Activated naive CD8-positive, alpha-beta T cell treated with anti-CD3 and anti-CD28 coated beads, Interleukin-2, amount 10 ng/mL, durations not matched to agents 7 days and 5 days (primary cell): ENCODE results near the gene LRSAM1. TPM values are rescaled to one million over a fixed set of nuclear protein-coding genes. Genes with fewer than 3 reads are reported as not detected.

ENCODE experiments used
- ATAC-seq: fragments of 150-1000 bp; cut with Tn5 transposase; one replicate; pipeline ENCODE4 v1.10.0; 2021; ENCODE audit warnings: low read depth, moderate library complexity
- POLR2A ChIA-PET: fragments of 350-600 bp; sonication (Branson Sonifier 250); formaldehyde crosslinking; loops from one replicate; lab custom pipeline; 2021; ENCODE audit warnings: antibody characterized with exemption; lab: Charles Lee
- DNase-seq: peaks from one replicate; pipeline ENCODE4 v3.0.0; 2021
- H3K27ac Mint-ChIP-seq: one replicate; pipeline ENCODE4 v1.8.0; 2022; ENCODE audit warnings: mild to moderate bottlenecking, mixed read lengths
- H3K27me3 Mint-ChIP-seq: one replicate; pipeline ENCODE4 v1.8.0; 2022; ENCODE audit warnings: mild to moderate bottlenecking, moderate library complexity, mixed read lengths
- H3K36me3 Mint-ChIP-seq: one replicate; pipeline ENCODE4 v1.8.0; 2021; ENCODE audit warnings: mild to moderate bottlenecking, mixed read lengths
- H3K4me1 Mint-ChIP-seq: one replicate; pipeline ENCODE4 v1.8.0; 2021; ENCODE audit warnings: mixed read lengths
- H3K4me3 Mint-ChIP-seq: one replicate; pipeline ENCODE4 v1.8.0; 2022; ENCODE audit warnings: mild to moderate bottlenecking, moderate library complexity, mixed read lengths
- H3K9me3 Mint-ChIP-seq: one replicate; pipeline ENCODE4 v1.8.0; 2021; ENCODE audit warnings: mixed read lengths
- total RNA-seq, 2 experiments: library from RNA; stranded (reverse); gene quantifications; one replicate each; pipeline ENCODE4 v1.2.3, GENCODE V29; 2021

Gene LRSAM1
- total RNA-seq, 2 experiments from 2014 or later: 22.4 to 25.5 TPM

GRCh38 chr9:127418037-127418471 is 33.3 kb upstream of the LRSAM1 start:
- ATAC-seq (peak; percentile 79), DNase-seq (peak; percentile 60)
- H3K4me3 Mint-ChIP-seq: no peak overlapping the region
- H3K9me3 Mint-ChIP-seq: no peaks in the 10 kb centered on the region
- H3K27ac Mint-ChIP-seq: no peak overlapping the region
- peaks cover 15% of the 10 kb centered on the region for H3K27me3 Mint-ChIP-seq
- no peaks in the 10 kb centered on the region for H3K36me3 Mint-ChIP-seq
- H3K4me1 Mint-ChIP-seq: peaks cover 5% of the 10 kb centered on the region
- POLR2A ChIA-PET: interaction anchor here (1.3 kb wide), 1 partner anchor 33 kb away, joined by 3 read pairs; no protein-coding TSS in a partner anchor

GRCh38 chr9:127419348-127419747 is 32.0 kb upstream of the LRSAM1 start:
- ATAC-seq (no peak), DNase-seq (no peak)
- Mint-ChIP-seq H3K27ac (no peak overlapping the region), H3K4me3 (no peak overlapping the region), H3K4me1 (peaks cover 6% of the 10 kb centered on the region), H3K9me3 (no peaks in the 10 kb centered on the region), H3K36me3 (peaks cover 2% of the 10 kb centered on the region), H3K27me3 (peaks cover 13% of the 10 kb centered on the region)
- POLR2A ChIA-PET: no interaction called here

DNA sequence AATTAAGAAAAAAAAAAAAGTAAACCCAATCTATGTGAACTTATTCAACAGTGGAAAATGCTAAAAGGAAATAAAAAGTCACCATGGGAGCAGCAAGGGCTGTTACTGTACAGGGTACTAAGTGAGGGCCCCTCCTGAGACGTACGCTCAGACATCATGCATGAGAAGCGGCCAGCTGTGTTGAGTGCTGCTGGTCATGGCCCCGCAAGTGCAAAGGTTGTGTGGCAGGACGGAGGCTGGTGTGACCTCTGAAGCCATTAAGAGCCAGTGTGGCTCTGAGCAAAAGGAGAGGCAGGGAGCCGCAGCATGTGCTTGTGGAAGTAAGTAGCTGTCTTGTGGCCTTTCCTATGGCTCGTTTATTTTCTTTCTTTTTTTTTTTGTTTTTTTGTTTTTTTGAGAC is 30.3 kb upstream of the LRSAM1 start:
- peaks cover 6% of the 10 kb centered on the region for H3K27me3 Mint-ChIP-seq
- H3K36me3 Mint-ChIP-seq: peaks cover 4% of the 10 kb centered on the region
- POLR2A ChIA-PET: interaction anchor here (0.7 to 5.4 kb wide), 3 partner anchors 30 to 1690 kb away, joined by 3 to 53 read pairs (median 8); partner anchors contain the start of genes CRAT, LRSAM1 and RPL12
- H3K4me1 Mint-ChIP-seq: peaks cover 17% of the 10 kb centered on the region
- no peak overlapping the region for H3K4me3 Mint-ChIP-seq
- no peak for ATAC-seq
- no peaks in the 10 kb centered on the region for H3K9me3 Mint-ChIP-seq
- no peak for DNase-seq
- H3K27ac Mint-ChIP-seq: no peak overlapping the region

DNA sequence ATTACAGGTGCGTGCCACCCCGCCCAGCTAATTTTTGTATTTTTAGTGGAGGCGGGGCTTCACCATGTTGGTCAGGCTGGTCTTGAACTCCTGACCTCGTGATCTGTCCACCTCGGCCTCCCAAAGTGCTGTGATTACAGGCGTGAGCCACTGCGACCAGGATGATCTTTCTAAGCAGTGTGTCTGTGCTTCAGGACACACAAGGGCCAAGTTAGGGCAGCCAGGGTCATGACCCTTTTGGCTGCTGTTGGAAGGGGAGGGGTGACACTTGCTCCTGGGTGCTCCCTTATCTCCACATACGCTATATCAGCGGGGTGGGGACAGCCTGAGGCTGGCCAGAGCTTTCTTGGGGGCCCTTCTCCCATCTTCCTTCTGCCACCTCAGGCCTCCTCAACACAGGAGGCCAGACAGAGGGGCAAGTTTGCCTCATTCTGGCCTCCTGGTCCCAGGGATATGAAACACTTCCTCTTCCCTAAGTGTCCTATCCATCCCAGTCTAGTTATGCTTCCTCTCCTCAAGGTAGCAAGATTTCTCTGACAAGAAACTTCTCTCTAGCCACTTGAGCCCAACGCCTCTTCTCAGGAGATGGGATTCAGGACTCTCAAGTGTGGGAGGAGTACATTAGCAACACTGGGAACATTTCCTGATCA is 29.1 kb upstream of the LRSAM1 start:
- DNase-seq (no peak), ATAC-seq (no peak)
- H3K4me1 Mint-ChIP-seq: peaks cover 25% of the 10 kb centered on the region
- H3K36me3 Mint-ChIP-seq: peaks cover 11% of the 10 kb centered on the region
- no peak overlapping the region for H3K27ac Mint-ChIP-seq
- H3K27me3 Mint-ChIP-seq: no peaks in the 10 kb centered on the region
- POLR2A ChIA-PET: interaction anchor here (5.4 kb wide), 1 partner anchor 28 kb away, joined by 53 read pairs; the partner anchor contains the start of genes LRSAM1 and RPL12
- H3K4me3 Mint-ChIP-seq: peak overlapping the region; percentile 98
- H3K9me3 Mint-ChIP-seq: no peaks in the 10 kb centered on the region

DNA sequence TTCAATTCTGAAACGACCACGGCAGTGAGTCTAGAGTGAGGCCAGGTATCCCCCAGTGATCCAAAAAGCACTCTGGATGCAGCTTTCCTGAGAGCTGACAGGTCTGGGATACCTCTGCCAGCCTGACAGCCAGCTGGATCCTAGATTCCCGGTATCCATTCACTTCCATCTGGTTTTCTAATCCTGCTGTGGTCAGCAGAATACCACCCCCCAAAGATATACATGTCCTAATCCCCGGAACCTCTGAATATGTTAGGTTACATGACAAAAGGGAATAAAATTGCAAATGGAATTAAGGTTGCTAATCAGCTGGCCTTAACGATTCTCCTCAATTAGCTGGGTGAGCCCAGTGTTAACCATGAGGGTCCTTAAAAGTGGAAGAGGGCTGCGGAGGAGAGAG is 28.5 kb upstream of the LRSAM1 start:
- Mint-ChIP-seq H3K9me3 (no peaks in the 10 kb centered on the region), H3K36me3 (peaks cover 12% of the 10 kb centered on the region), H3K27me3 (no peaks in the 10 kb centered on the region), H3K27ac (no peak overlapping the region), H3K4me1 (peaks cover 28% of the 10 kb centered on the region), H3K4me3 (peak overlapping the region; percentile 98)
- POLR2A ChIA-PET: interaction anchor here (1.0 to 5.4 kb wide), 3 partner anchors 26 to 32 kb away, joined by 3 to 53 read pairs (median 4); partner anchors contain the start of genes LRSAM1, RPL12 and SLC2A8
- ATAC-seq: no peak
- DNase-seq: no peak

DNA sequence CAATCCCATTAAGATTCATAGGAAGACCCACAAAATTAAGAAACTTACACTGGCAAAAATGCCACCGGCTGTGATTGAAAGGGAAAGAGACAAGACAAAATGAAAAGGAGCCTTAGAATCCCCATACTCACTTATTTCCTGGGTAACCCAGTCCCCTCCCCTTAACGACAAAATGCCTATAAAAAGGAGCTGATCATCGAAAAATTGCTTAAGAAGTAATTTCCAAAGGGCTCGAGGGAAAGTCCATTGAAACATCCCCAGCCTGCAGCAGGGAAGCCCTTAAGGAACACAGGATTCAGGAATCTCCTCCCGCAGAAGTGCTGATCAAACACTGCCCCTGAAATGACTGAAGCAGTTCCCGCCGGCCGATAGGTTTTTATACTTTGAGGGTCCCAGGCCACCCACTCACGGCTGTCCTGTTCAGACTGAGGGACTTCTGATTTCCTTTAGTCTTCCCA is 27.8 kb upstream of the LRSAM1 start:
- H3K4me3 Mint-ChIP-seq: peak overlapping the region; percentile 98
- H3K27ac Mint-ChIP-seq: peak overlapping the region; percentile 92
- H3K9me3 Mint-ChIP-seq: no peaks in the 10 kb centered on the region
- ATAC-seq (no peak), DNase-seq (no peak)
- H3K36me3 Mint-ChIP-seq: peaks cover 17% of the 10 kb centered on the region
- POLR2A ChIA-PET: interaction anchor here (0.9 to 5.4 kb wide), 8 partner anchors 17 to 292 kb away, joined by 3 to 53 read pairs (median 4); partner anchors contain the start of genes LRSAM1, PTRH1, RPL12 and SLC2A8
- no peaks in the 10 kb centered on the region for H3K27me3 Mint-ChIP-seq
- H3K4me1 Mint-ChIP-seq: peaks cover 32% of the 10 kb centered on the region

DNA sequence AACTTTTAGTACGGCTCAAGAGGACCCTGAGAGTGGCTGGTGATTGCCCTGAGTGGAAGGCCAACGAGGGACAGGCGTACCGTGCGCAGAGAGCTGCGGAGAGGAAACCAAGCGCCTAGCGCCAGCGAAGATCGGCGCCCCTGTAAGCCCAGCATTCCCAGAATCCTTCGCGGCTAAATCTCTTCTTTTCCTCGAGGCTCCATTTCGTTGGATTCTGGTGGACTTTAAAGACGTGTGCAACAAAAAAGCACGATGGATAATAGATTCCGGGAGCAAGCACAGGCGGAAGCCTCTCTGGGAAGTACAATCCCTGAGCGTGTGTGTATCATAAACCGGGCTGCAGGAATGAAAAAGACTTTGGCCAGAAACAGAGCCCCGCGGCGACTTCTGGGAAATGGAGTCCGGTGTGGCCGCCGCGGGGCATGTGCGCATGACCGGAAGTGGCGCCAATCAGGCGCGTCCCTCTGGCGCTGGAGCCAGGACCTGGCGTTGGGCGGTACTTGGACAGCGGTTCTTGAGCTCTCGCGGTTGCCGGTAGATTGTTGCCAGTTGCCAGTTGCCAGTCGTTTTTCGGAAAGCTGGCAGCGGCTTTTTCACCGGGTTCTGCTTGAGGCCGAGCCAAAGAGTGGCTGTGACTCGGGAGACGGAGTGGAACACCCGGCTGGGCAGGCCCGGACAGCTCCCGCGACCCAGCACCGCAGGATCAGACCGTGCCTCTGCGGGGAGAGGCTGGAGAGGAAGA is 27.2 kb upstream of the LRSAM1 start, which contains the start of gene ZNF79:
Gene ZNF79, plus strand, starts transcription at position 449 of the 742 bp plus-strand sequence. CDS start 406 bp downstream, outside the sequence.
- Mint-ChIP-seq H3K36me3 (peaks cover 18% of the 10 kb centered on the region), H3K9me3 (no peaks in the 10 kb centered on the region), H3K4me3 (peak within 1 kb of the TSS; percentile 98), H3K27me3 (no peaks in the 10 kb centered on the region), H3K4me1 (peaks cover 32% of the 10 kb centered on the region), H3K27ac (peak within 1 kb of the TSS; percentile 92)
- POLR2A ChIA-PET: interaction anchor here (0.8 to 5.4 kb wide), 11 partner anchors 11 to 292 kb away, joined by 3 to 53 read pairs (median 4); partner anchors contain the start of genes LRSAM1, PTRH1, RPL12 and SLC2A8
- ATAC-seq (peak; percentile 89), DNase-seq (peak; percentile 95)

DNA sequence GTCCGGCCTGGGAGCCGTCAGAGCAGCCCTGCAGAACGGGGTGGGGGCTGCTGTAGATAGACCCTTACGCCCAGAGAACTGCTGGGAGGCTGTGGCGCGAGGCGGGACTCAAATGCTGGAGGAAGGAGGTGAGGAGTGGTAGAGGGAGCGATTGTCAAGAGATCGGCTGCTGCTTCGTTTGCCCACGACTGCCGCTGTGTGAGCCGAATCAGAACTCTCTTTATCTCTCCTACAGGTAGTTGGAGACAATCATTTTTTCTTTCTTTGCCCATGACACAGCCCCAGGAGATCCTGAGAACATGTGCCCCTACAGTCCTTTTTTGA is 26.7 kb upstream of the LRSAM1 start:
- DNase-seq (no peak), ATAC-seq (peak; percentile 36)
- Mint-ChIP-seq H3K9me3 (no peaks in the 10 kb centered on the region), H3K27ac (peak overlapping the region; percentile 92), H3K4me1 (peaks cover 32% of the 10 kb centered on the region), H3K27me3 (no peaks in the 10 kb centered on the region), H3K4me3 (peak overlapping the region; percentile 98), H3K36me3 (peaks cover 18% of the 10 kb centered on the region)
- POLR2A ChIA-PET: interaction anchor here (0.8 to 5.4 kb wide), 8 partner anchors 12 to 201 kb away, joined by 3 to 53 read pairs (median 4); partner anchors contain the start of genes LRSAM1 and RPL12

DNA sequence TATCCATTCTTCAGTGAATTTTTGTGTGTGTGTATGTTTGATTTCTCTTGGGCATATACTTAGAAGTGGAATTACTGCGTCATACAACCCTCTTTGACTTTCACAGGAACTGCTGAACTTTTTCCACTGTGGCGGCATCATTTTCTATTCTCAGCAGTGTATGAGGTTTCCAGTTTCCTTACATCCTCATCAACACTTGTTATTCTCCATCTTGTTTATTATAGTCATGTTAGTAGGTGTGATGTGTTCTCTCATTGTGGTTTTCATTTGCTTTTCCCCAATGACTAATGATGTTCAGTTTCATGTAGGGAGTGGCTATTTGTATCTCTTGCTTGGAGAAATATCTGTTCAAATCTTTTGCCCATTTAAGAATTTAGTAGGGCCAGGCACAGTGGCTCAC is 24.6 kb upstream of the LRSAM1 start:
- Mint-ChIP-seq H3K36me3 (peaks cover 31% of the 10 kb centered on the region), H3K4me1 (peaks cover 32% of the 10 kb centered on the region), H3K9me3 (no peaks in the 10 kb centered on the region), H3K27me3 (no peaks in the 10 kb centered on the region), H3K4me3 (peak overlapping the region; percentile 98), H3K27ac (peak overlapping the region; percentile 56)
- DNase-seq (no peak), ATAC-seq (no peak)
- POLR2A ChIA-PET: interaction anchor here (0.6 kb wide), 1 partner anchor 565 kb away, joined by 3 read pairs; no protein-coding TSS in a partner anchor

DNA sequence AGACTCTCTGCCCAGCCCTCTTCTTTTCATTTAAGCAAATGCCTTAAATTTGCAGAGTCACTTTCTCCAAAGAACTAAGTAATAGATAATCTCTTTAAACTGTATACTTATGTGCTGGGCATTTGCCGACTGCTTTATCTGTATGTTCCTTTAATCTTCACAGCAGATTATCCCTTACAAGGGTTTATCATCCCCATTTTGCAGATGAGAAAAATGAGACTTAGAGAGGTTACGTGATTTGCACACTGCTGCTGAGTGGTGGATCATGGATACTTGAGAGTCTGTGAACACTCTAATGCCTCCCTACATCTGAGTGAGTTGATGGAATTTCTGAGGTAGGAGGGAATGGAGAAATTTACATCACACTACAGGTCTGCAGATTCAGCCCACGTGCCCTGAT is 23.0 kb upstream of the LRSAM1 start:
- POLR2A ChIA-PET: no interaction called here
- no peak for ATAC-seq
- H3K36me3 Mint-ChIP-seq: peaks cover 32% of the 10 kb centered on the region
- DNase-seq: no peak
- H3K27ac Mint-ChIP-seq: no peak overlapping the region
- H3K27me3 Mint-ChIP-seq: no peaks in the 10 kb centered on the region
- H3K9me3 Mint-ChIP-seq: no peaks in the 10 kb centered on the region
- no peak overlapping the region for H3K4me3 Mint-ChIP-seq
- peaks cover 27% of the 10 kb centered on the region for H3K4me1 Mint-ChIP-seq

GRCh38 chr9:127430415-127430814 is 20.9 kb upstream of the LRSAM1 start:
- POLR2A ChIA-PET: no interaction called here
- H3K4me1 Mint-ChIP-seq: peaks cover 19% of the 10 kb centered on the region
- H3K36me3 Mint-ChIP-seq: peaks cover 40% of the 10 kb centered on the region
- ATAC-seq (no peak), DNase-seq (no peak)
- no peak overlapping the region for H3K27ac Mint-ChIP-seq
- H3K9me3 Mint-ChIP-seq: no peaks in the 10 kb centered on the region
- H3K27me3 Mint-ChIP-seq: no peaks in the 10 kb centered on the region
- no peak overlapping the region for H3K4me3 Mint-ChIP-seq

DNA sequence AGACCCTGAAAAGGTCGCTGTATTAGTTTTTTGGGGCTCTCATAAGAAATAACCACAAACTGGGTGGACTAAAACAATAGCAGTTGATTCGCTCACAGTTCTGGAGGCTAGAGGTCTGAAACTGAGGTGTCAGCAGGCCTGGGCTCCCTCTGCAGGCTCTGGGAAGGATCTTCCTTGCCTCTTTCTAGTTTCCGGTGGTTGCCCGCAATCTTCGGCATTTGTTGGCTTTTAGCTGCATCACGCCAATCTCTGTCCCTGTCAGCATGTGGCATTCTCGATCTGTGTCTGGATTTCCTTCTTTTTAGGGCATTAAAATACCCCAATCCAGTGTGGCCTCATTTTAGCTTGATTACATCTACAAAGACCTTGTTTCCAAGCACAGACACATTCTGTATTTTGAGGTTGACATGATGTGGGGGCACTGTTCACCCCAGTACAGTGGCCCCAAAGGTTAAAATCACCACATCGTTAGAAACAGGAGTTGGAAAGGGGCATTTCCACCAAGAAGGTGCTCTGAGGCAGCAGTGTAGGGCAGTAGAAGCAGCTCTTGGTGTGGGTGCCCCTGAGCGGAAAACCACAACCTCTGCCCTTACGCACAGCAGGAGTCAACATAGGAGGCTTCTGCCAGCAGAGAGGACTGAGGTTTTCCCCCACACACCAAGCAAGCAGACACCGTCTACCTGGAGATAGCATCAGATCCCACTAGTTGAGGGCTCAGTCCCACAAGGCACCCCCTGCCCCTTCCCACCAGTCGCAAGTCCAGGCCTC is 13.6 kb upstream of the LRSAM1 start:
- H3K9me3 Mint-ChIP-seq: peaks cover 2% of the 10 kb centered on the region
- no peak overlapping the region for H3K27ac Mint-ChIP-seq
- H3K4me1 Mint-ChIP-seq: peaks cover 4% of the 10 kb centered on the region
- DNase-seq (no peak), ATAC-seq (peak; percentile 28)
- peaks cover 51% of the 10 kb centered on the region for H3K36me3 Mint-ChIP-seq
- H3K4me3 Mint-ChIP-seq: no peak overlapping the region
- H3K27me3 Mint-ChIP-seq: no peaks in the 10 kb centered on the region
- POLR2A ChIA-PET: interaction anchor here (4.6 kb wide), 1 partner anchor 13 kb away, joined by 23 read pairs; the partner anchor contains the start of genes LRSAM1 and RPL12
